GM20431 (cell line): Measurements from ENCODE around the gene PLLP.

ENCODE experiments used
- in situ Hi-C: fragments of 300-500 bp; cut with MseI, MboI; formaldehyde crosslinking; loops from one replicate; pipeline ENCODE4 v1.15.0; 2020; ENCODE audit warnings: low sequenced_read_pairs; ENCODE audit not compliant: unreplicated experiment

The PLLP gene

DNA sequence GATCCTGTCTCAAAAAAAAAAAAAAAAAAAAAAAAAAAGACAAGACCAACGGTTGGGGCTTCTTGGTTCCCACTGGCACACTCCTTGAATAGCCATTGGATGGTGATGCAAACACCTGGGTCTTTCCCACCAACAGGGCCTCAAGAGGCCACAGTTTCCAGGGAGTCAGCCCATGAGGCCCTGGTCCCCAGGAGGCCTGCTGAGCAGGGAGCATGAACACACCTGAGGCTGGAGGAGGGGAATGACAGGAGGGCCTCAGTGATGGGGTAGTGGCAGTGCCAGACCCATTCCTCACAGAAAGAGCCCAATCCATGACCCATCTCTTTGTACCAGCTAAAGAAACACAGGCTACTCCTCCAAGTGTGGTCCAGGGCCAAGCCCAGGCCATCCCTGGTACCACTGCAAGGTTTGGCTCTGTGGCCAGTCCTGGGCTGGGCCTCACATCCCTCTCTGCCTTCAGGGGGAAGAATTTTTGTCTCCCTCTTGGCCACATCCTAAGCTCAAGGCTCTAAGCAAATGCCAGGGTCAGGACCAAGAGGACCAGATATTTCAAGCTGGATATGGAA, 25.5 kb downstream of the PLLP start:
- in situ Hi-C loops, result no loop called here

DNA sequence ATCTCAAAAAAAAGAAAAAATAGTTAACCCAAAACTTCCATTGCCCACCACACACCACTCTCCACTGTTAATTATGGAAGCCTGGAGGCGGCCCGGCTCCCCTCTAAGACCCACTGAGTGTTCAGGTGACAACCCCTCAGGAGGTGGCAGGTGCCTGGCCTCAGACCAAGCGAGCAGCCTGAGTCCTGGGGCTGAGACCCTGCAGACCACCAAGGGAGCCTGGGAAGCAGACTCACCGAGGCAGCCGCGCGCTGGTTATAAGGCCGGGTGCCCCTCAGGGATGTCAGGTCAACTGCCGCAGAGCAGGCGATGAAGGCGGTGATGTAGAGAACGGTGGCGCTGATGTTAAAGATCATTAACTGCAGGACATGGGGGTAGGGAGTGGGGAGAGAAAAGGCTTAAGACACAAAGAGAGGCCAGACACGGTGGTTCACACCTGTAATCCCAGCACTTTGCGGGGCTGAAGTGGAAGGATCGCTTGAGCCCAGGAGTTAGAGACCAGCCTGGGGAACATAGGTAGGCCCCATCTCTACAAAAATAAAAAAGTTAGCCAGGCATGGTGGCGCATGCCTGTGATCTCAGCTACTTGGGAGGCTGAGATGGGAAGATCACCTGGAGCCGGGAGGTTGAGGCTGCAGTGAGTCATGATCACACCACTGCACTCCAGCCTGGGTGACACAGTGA, 26.1 kb downstream of the PLLP start:
- in situ Hi-C loops, result no loop called here

DNA sequence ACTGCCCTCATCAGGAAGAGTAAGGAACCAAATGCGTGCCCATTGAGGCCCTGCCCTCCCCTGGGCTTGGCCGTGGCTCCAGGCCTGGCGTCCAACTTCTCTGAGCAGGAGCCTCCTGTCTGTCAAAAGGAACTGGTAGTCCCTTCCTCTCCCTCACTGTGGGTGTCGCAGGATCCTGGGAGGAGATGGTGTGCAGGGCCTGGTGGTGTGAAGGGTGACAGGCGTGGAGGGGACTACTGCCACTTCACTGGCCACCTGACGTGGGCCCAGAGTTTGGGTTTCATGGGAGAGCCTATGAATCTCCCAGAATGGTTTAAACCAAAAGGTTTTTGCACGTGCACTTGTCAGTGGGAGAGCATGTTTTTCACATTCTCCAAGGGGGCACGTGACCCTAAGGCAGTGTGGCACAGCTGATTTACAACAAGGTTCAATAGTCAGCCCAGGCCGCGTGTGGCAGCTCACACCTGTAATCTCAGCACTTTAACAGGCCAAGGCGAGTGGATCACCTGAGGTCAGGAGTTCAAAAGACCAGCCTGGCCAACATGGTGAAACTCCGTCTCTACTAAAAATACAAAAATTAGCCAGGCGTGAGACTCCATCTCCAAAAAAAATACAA, 26.9 kb downstream of the PLLP start:
- in situ Hi-C loops, result no loop called here

DNA sequence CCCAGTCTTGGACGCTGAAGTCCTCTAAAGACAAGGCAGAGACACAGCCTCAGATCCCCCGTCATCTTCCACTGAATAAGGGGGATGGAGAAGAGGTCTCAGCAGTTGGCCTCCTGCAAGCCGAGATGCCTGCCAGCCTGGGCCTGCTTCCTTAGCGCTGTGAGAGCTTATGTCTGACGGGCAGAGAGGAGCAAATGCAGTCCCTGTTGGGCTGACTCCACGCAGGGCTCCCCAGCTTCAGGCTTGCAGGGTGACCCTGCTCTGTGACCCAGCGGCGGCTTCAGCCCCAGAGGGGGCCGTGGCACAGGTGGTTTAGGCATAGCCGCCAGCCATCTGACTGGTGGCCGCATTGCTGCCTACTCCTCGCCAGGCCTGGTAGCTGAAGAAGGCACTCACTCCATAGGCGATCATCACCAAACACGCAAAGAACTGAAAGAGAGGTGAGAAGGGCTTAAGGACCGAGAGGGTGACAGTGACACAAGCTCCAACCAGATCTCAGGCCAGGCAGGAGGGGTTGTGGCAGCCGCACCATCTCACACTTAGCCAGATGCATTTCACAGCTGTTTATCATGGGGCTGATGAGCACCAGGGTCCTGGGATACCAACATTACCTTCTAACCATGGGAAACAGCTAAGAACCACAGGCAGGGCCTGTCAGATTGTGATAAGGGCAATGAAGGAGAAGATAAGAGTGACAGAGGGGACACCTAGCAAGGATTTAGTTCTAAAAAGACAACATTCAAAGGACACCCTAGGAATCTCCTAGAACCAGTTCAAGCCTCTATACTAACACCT, 27.7 kb downstream of the PLLP start:
- in situ Hi-C loops, result no loop called here

DNA sequence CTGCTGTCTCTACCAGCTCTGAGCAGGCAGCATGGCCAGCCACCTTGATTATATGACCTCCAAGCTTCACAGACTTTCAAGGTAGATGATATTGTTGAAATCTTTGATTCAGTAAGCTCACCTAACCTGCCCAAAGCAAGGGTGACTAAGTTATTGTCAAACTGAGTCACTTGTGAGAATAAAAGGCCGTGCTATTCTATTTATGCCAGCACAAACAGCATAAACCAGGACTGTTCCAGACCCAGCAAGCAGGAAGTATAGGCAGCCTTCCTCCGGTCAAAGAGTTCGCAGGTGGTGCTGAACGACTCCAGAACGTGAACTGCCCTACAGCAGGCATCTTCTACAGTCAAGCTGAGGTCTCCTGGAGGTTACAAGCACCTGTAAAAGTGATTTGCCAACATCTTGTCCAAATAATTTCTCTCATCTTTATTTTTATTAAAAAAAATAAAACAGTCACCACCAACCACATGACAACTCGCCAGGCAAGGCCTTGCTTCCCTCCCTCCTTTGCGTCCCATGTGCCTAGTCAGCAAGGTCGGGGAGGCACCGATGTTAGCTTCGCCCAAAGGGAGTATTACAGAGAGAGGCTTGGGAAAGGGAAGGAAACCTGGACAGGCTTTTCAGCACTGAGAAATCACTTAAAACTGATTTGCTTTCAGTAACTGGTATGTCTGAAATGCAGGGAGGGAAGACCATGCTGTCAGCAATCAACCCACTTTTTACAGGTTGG, 28.6 kb downstream of the PLLP start:
- in situ Hi-C loops, result no loop called here

DNA sequence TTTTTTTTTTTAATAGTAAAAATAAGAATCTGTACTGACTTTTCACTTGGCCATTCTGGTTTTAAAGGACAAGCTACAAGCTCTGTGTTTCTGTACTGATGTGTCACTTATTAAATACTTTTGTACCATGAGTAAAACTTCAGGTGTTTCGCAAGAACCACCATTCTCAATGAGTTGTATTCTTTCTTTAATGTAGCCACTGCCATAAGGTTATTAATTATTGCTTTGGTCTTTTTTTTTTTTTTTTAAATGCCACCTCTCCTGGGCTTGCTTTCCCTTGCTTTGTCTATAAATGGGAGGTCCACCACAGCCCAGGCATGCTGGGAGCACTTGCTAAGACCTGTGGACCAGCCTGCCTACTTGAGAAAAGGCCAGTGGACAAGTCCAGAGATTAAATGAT, 31.0 kb downstream of the PLLP start:
- in situ Hi-C loops, result no loop called here

DNA sequence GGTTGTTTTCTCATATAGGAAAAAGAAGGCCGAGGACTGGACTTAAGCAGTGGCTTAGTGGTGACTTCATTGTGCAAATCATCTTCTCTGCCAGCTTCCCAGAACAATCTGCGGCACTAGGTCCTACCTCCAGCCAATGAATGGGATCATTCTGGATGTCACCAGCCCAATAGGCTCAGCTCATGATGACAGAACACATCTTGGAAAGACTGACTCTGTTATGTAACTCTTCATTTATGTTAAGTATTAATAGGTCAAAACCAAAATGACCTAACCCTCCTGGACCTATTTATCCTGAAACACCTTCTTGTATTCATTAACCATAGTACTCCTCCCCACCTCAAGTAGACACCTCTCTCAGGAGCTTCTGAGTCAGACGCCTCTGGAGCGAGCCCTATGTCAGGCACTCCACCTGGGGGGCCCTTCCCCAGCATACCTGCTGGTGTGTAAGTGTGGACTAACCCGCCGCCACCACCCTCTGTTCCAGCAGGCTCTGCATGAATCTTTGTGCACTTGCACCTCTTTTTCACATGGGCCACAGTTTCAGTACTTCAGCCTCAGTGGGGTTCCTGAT, 32.2 kb downstream of the PLLP start:
- in situ Hi-C loops, result no loop called here

DNA sequence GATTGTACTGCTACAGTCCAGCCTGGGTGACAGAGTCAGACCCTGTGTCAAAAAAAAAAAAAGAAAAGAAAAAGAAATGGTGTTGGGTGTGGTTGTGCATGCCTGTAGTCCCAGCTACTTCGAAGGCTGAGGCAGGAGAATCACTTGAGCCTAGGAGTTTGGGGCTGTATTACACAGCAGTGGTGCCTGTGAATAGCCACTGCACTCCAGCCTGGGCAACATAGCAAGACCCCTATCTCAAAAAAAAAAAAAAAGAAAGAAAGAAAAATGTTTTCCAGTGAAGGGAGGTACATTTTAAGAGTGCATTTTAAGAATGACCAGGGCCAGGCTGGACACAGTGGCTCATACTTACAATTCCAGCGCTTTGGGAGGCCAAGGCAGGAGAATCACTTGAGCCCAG, 33.1 kb downstream of the PLLP start:
- in situ Hi-C loops, result no loop called here

DNA sequence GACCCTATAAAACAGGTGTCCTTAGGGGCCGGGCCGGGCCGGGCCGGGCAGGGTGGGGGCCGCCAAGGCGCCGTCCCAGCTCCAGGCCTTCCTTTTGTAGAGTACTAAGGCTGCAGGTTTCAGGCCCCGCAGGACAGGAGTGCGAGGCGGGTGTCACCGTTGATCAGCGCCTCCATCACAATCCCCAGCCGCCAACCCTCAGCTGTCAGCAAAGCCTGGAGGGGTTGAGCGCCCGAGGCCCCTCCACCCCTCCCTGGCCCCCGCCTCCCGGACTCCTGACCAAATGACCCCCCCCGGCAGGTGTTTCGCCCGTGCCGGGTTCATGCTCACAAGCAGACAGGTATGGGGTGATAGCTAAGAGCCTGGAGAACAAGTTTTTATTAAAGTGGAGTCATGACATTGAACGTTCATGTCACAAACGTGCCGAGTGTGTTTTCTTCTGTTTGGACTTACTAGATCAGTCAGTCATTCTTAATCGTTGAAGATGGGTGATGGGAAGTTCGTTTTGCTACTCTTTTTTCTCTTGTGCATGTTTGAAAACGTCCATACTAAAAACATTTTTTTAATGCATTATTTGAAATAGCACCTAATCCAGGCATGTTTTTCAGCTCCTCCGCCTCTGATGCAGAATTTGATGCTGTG, 38.9 kb downstream of the PLLP start:
- in situ Hi-C loops, result no loop called here

DNA sequence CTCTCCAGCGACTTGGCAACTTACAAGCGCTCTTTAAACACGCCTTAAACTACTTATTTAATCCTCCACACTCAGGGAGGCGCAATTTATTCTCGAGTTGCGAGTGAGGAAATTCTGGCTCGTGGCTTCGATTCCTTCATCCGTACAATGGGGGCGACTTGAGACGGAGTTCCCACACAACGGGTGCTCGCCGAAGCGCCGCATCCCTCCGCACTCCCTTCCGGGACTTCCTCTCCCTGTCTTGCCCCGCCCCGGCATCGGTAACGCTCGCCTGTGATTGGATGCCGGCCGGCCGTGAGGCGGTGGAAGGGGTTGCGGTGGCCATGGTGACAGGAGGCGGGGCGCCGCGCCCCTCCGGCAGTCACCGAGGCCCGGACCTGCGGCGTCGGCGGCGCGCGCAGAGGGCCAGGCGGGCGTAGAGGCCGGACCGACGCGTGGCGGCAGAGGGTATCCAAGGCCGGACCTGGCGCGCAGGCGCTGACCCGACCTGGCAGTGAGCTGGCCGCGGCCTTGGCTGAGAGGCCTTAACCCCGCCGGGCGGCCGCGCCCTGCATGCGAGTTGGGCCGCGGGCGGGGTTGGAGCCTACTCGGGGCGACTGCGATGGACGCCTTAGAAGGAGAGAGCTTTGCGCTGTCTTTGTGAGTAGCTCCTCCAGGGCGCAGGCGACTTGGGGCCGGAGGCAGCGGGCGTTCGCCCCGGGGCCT, 39.6 kb downstream of the PLLP start, which contains the start of gene ARL2BP:
TSS of gene ARL2BP (plus strand) at position 493 of the 705 bp plus-strand sequence. CDS start at position 602, 109 bp downstream.
- in situ Hi-C loops, result no loop called here

DNA sequence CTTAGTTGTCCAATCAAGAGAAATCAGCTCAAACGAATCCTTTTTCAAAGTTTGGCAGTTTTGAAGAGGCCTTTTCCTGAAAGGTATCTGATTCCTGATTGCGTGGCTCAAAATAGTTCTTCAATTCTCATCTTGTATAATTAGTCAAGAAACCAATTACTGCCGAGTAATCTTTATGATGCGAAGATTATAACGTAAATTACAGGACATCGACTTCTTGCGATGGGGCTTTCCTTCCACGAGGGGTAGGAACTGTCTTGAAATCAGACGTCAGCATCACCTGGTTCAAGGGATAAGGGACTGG, 40.1 kb downstream of the PLLP start:
- in situ Hi-C loops, result no loop called here

DNA sequence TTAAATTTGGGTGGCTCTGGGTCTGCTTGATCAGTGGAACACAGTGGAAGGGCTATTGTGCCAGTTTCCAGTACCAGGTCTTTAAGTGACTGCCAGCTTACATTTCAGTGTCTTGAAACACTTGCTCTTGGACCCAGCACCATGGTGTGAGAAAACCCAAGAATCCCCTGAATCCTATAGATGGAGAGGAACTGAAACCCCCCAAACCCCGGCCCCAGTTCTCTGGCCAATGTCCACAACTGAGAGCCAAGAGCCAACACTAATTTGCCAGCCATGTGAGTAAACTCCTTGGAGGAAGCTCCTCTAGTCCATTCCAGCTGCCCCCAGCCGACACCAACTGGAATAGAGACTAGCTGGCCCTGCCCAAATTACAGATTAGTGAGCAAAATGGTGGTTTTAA, 41.8 kb downstream of the PLLP start:
- in situ Hi-C loops, result no loop called here

DNA sequence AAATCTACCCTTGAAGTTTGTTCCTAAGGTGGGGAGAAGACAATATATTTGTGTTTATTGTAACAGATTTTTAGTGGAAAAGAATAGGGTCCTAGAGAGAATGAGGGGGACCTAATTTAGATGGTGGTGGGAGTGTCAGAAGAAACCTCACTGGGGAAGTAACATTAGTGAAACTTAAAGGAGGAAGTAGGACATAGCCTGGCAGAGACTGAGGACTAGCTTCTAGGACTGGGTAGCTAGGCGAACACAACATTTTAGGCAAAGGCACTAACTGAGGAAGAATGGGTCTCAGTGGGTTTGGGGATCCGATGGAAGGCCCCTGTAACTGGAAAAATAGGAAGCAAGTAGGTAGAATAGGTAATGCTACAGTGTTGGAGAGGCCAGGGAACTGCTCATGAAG, 43.6 kb downstream of the PLLP start:
- in situ Hi-C loops, result no loop called here

DNA sequence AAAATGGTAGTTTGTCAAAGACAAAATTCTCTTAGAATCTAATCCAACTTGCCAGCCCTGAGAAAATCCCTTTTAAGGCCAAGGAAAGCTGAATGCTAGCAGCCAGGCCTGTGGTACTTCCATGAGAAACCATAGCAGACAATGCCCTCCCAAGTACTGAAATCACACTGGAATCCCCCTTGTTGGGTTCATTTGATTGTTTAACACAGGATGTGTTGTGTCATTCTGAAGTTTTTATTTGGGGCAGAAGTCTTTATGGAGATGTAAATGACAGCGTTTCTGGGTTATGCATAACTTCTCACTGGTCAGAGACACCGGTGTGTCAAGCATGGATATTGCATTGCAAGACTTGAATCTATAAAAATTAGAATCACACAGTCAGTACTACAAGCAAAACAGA, 45.4 kb downstream of the PLLP start:
- in situ Hi-C loops, result no loop called here

DNA sequence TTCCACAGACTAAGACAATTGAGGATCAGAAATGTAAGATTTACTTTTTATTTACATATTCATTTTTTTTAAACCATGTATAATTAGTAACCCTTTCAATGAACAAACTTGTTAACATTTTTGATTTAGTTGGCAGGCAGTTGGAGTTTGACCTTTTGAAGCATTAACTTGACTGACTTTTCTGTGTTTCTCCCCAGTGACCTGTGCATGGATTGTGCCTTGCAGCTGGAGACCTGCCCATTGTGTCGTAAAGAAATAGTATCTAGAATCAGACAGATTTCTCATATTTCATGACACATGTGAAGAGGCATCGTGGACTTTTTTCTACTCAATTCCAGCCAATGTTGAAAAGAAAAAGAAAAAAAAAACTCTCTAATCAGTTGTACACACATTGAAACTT, 45.8 kb downstream of the PLLP start:
- in situ Hi-C loops, result no loop called here

DNA sequence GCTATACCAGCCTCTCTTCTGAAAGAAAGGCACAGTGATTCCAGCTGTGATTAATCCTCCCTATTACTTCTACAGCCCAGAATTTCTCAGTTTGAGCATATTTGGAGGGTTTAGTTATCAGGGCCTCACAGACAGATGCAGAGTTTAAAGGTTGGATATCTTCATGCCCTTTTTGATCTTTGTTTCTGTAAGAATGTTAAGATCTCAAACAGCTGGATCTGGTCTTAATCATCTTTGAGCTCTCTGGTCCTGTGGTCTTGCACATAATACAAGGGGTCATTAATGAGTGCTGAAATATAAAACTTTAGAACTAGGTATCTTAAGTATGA, 48.5 kb downstream of the PLLP start:
- in situ Hi-C loops, result no loop called here

DNA sequence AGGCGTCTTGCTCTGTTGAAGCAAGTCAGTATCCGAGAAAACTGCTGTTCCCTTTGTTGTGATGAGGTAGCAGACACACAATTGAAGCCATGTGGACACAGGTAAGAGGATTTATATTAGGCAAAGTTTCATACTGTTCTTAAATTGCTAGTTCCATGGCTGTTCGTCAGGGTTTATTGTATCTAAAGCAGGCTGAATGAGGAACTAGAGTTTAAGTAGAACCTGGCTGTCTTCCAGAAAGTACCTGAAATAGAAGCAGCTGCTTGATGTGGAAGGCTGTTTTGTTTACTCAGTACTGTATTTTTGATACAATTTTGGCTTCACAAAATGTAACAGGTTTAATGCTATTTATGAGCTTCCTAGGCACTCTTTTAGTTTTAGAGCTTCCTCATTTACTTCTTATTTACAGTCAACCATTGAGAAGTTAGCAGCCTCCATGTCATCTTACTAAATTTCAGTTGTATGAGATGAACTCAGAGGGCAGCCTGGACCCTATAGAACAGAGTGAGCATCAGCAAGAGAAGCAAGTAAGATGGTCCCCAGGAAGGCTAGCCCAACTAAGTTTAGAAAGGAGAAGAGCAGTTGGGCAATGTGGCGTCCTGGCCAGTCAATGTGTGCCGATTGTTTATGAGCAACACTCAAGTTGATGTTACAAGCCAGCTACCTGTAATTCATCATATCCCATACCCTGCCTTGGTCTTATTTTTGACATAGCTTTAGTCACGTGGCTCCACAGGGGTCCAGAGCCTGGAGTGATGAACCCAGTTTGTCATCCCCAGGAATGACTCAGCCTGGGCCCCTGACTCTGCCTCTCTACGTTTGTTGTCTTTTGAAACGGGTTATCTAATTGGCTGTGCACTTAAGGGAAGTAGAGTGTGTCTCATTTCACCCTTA, 49.1 kb downstream of the PLLP start:
- in situ Hi-C loops, result no loop called here

DNA sequence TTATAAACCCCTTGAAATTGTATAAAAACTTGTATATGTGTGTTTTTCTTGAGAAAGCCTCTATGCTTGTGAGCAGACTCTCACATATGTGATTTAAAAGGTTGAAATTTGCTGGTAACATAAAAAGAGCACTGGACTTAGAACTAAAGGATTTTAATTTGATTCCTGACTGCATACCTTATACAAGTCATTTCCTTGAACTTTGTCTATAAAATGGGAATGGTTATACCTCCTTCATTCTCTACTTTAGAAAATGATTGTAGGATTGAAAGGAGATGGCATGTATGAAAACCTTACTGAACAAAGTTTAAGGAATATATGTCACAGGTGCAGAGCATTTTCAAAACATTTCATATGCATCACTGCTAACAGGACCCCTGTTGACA, 49.8 kb downstream of the PLLP start:
- in situ Hi-C loops, result no loop called here
